ENCODE results near the gene ROR1. TPM values are rescaled to one million over a fixed set of nuclear protein-coding genes. Genes with fewer than 3 reads are reported as not detected.

The ROR1 gene
- total RNA-seq, 2 experiments from 2014 or later = 0.47 to 1.4 TPM

- no peaks in the 10 kb centered on the region for H3K9me3 ChIP-seq (ENCODE audit: low read length)
- H4K20me1 ChIP-seq (ENCODE audit: insufficient read depth, low read length) = no peaks in the 10 kb centered on the region
- H3K4me1 ChIP-seq (ENCODE audit: insufficient read depth, low read length, poor library complexity, severe bottlenecking) = no peaks in the 10 kb centered on the region
- no peak overlapping the region for H2AFZ ChIP-seq (ENCODE audit: low read length)
- TF ChIP-seq CTCF (conservative IDR thresholded peaks at IDR 0.05; ENCODE audit: low read length) (no peak), EZH2phosphoT487 (IDR thresholded peaks at IDR 0.05; ENCODE audit: borderline replicate concordance, low read depth, low read length) (no peak)
- no peak overlapping the region for H3K4me3 ChIP-seq (ENCODE audit: low read depth, low read length, poor library complexity, severe bottlenecking)
- intact Hi-C loops (cut with micrococcal nuclease; ENCODE audit: unreplicated experiment) = no loop called here
- no peaks in the 10 kb centered on the region for H3K36me3 ChIP-seq (ENCODE audit: insufficient read depth, low read length)
- ChIA-PET POLR2A (no interaction called here), CTCF (ENCODE audit: unreplicated experiment) (no interaction called here)
- no peak overlapping the region for H3K27ac ChIP-seq (ENCODE audit: low read depth, low read length, poor library complexity, severe bottlenecking)
- no peaks in the 10 kb centered on the region for H3K79me2 ChIP-seq (ENCODE audit: insufficient read depth, low read depth, low read length)
- BruUV-seq (replicated peaks) = no TSS peak
- H3K4me2 ChIP-seq (ENCODE audit: low read length) = no peak overlapping the region
- no peak for DNase-seq (ENCODE audit: low spot score)
- no peaks in the 10 kb centered on the region for H3K9me2 ChIP-seq (ENCODE audit: insufficient read depth, low read length)
Measured at GRCh38 chr1:63752176-63752575, 21.6 kb upstream of the ROR1 start.

- Histone ChIP-seq H4K20me1 (ENCODE audit: insufficient read depth, low read length) (no peaks in the 10 kb centered on the region), H3K36me3 (ENCODE audit: insufficient read depth, low read length) (no peaks in the 10 kb centered on the region), H3K79me2 (ENCODE audit: insufficient read depth, low read depth, low read length) (no peaks in the 10 kb centered on the region), H3K9me3 (ENCODE audit: low read length) (no peaks in the 10 kb centered on the region), H3K4me1 (ENCODE audit: insufficient read depth, low read length, poor library complexity, severe bottlenecking) (no peaks in the 10 kb centered on the region), H3K4me2 (ENCODE audit: low read length) (no peak overlapping the region), H3K27ac (ENCODE audit: low read depth, low read length, poor library complexity, severe bottlenecking) (no peak overlapping the region), H3K9me2 (ENCODE audit: insufficient read depth, low read length) (no peaks in the 10 kb centered on the region), H2AFZ (ENCODE audit: low read length) (no peak overlapping the region), H3K4me3 (ENCODE audit: low read depth, low read length, poor library complexity, severe bottlenecking) (no peak overlapping the region)
- POLR2A ChIA-PET = no interaction called here
- no TSS peak for BruUV-seq (replicated peaks)
- TF ChIP-seq CTCF (conservative IDR thresholded peaks at IDR 0.05; ENCODE audit: low read length) = no peak
- TF ChIP-seq EZH2phosphoT487 (IDR thresholded peaks at IDR 0.05; ENCODE audit: borderline replicate concordance, low read depth, low read length) = no peak
- intact Hi-C loops (cut with micrococcal nuclease; ENCODE audit: unreplicated experiment) = no loop called here
- DNase-seq (ENCODE audit: low spot score) = no peak
- CTCF ChIA-PET (ENCODE audit: unreplicated experiment) = no interaction called here
Measured at GRCh38 chr1:63753591-63753990, 20.2 kb upstream of the ROR1 start.

GRCh38 chr1:63756839-63757238, 17.0 kb upstream of the ROR1 start:
- no peak for TF ChIP-seq EZH2phosphoT487 (IDR thresholded peaks at IDR 0.05; ENCODE audit: borderline replicate concordance, low read depth, low read length)
- no peak for TF ChIP-seq CTCF (conservative IDR thresholded peaks at IDR 0.05; ENCODE audit: low read length)
- intact Hi-C loops (cut with micrococcal nuclease; ENCODE audit: unreplicated experiment) = no loop called here
- no peak overlapping the region for H3K27ac ChIP-seq (ENCODE audit: low read depth, low read length, poor library complexity, severe bottlenecking)
- no peak overlapping the region for H3K4me2 ChIP-seq (ENCODE audit: low read length)
- no peaks in the 10 kb centered on the region for H3K9me3 ChIP-seq (ENCODE audit: low read length)
- no peaks in the 10 kb centered on the region for H4K20me1 ChIP-seq (ENCODE audit: insufficient read depth, low read length)
- no peaks in the 10 kb centered on the region for H3K79me2 ChIP-seq (ENCODE audit: insufficient read depth, low read depth, low read length)
- no TSS peak for BruUV-seq (replicated peaks)
- ChIA-PET CTCF (ENCODE audit: unreplicated experiment) (no interaction called here), POLR2A (interaction anchor here (0.7 to 1.1 kb wide), 4 partner anchors 7 to 35 kb away, joined by 3 to 8 read pairs (median 4); no protein-coding TSS in a partner anchor)
- H3K4me3 ChIP-seq (ENCODE audit: low read depth, low read length, poor library complexity, severe bottlenecking) = no peak overlapping the region
- no peaks in the 10 kb centered on the region for H3K36me3 ChIP-seq (ENCODE audit: insufficient read depth, low read length)
- no peak overlapping the region for H2AFZ ChIP-seq (ENCODE audit: low read length)
- H3K9me2 ChIP-seq (ENCODE audit: insufficient read depth, low read length) = no peaks in the 10 kb centered on the region
- no peaks in the 10 kb centered on the region for H3K4me1 ChIP-seq (ENCODE audit: insufficient read depth, low read length, poor library complexity, severe bottlenecking)
- no peak for DNase-seq (ENCODE audit: low spot score)

All from OCI-LY7 (cell line).